ENCODE measurements around the gene NSMF. TPM values are rescaled to one million over a fixed set of nuclear protein-coding genes. Genes with fewer than 3 reads are reported as not detected.

NSMF gene
- polyA plus RNA-seq, 1 experiment, result 35.7 TPM

- no peak for DNase-seq (ENCODE audit: low read depth)
- ChIA-PET POLR2A (no interaction called here), CTCF (no interaction called here)
- TF ChIP-seq, protein P1, sequence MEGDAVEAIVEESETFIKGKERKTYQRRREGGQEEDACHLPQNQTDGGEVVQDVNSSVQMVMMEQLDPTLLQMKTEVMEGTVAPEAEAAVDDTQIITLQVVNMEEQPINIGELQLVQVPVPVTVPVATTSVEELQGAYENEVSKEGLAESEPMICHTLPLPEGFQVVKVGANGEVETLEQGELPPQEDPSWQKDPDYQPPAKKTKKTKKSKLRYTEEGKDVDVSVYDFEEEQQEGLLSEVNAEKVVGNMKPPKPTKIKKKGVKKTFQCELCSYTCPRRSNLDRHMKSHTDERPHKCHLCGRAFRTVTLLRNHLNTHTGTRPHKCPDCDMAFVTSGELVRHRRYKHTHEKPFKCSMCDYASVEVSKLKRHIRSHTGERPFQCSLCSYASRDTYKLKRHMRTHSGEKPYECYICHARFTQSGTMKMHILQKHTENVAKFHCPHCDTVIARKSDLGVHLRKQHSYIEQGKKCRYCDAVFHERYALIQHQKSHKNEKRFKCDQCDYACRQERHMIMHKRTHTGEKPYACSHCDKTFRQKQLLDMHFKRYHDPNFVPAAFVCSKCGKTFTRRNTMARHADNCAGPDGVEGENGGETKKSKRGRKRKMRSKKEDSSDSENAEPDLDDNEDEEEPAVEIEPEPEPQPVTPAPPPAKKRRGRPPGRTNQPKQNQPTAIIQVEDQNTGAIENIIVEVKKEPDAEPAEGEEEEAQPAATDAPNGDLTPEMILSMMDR (IDR thresholded peaks at IDR 0.05; ENCODE audit: insufficient read depth, low read depth, low read length), result no peak
- H3K4me3 ChIP-seq (ENCODE audit: low read depth, low read length), result no peak overlapping the region
- H3K36me3 ChIP-seq (ENCODE audit: control insufficient read depth, insufficient read depth, low read length), result peaks cover 19% of the 10 kb centered on the region
- no peaks in the 10 kb centered on the region for H3K27me3 ChIP-seq (ENCODE audit: control insufficient read depth, insufficient read depth, low read length)
These were observed 9.1 kb downstream of the NSMF start for GRCh38 chr9:137449931-137450538.

- Histone ChIP-seq H3K4me3 (ENCODE audit: low read depth, low read length) (no peak overlapping the region), H3K27me3 (ENCODE audit: control insufficient read depth, insufficient read depth, low read length) (no peaks in the 10 kb centered on the region), H3K36me3 (ENCODE audit: control insufficient read depth, insufficient read depth, low read length) (peaks cover 18% of the 10 kb centered on the region)
- POLR2A ChIA-PET, result no interaction called here
- CTCF ChIA-PET, result interaction anchor here (0.8 kb wide), 1 partner anchor 26 kb away, joined by 4 read pairs; the partner anchor contains the start of genes EXD3 and NOXA1
- no peak for DNase-seq (ENCODE audit: low read depth)
- TF ChIP-seq, protein P1 (IDR thresholded peaks at IDR 0.05; ENCODE audit: insufficient read depth, low read depth, low read length), result no peak
These were observed 9.9 kb downstream of the NSMF start for GRCh38 chr9:137449081-137449844.

DNA sequence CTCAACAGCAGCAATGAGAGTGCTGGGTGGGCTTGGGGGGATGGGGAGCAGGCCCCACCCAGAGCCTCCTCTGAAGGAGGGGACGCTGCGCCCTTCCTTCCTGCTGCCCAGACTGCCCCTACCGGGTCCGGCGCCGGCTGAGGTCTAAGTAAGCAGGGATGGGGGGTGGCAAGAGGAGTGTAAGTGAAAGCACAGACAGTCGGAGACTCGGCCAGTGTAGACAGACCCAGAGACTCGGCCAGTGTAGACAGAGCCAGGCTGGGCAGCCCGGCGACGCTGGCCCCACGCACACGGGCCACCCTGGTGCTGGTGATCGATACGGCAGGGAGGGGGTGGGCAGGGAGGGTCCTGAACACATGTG lies 10.6 kb downstream of the NSMF start:
- TF ChIP-seq, protein P1 (IDR thresholded peaks at IDR 0.05; ENCODE audit: insufficient read depth, low read depth, low read length), result no peak
- ChIA-PET POLR2A (no interaction called here), CTCF (interaction anchor here (0.5 to 1.3 kb wide), 3 partner anchors 26 to 83 kb away, joined by 3 to 5 read pairs (median 4); partner anchors contain the start of genes EXD3 and NOXA1)
- Histone ChIP-seq H3K4me3 (ENCODE audit: low read depth, low read length) (no peak overlapping the region), H3K36me3 (ENCODE audit: control insufficient read depth, insufficient read depth, low read length) (peaks cover 18% of the 10 kb centered on the region), H3K27me3 (ENCODE audit: control insufficient read depth, insufficient read depth, low read length) (no peaks in the 10 kb centered on the region)
- DNase-seq (ENCODE audit: low read depth), result no peak

DNA sequence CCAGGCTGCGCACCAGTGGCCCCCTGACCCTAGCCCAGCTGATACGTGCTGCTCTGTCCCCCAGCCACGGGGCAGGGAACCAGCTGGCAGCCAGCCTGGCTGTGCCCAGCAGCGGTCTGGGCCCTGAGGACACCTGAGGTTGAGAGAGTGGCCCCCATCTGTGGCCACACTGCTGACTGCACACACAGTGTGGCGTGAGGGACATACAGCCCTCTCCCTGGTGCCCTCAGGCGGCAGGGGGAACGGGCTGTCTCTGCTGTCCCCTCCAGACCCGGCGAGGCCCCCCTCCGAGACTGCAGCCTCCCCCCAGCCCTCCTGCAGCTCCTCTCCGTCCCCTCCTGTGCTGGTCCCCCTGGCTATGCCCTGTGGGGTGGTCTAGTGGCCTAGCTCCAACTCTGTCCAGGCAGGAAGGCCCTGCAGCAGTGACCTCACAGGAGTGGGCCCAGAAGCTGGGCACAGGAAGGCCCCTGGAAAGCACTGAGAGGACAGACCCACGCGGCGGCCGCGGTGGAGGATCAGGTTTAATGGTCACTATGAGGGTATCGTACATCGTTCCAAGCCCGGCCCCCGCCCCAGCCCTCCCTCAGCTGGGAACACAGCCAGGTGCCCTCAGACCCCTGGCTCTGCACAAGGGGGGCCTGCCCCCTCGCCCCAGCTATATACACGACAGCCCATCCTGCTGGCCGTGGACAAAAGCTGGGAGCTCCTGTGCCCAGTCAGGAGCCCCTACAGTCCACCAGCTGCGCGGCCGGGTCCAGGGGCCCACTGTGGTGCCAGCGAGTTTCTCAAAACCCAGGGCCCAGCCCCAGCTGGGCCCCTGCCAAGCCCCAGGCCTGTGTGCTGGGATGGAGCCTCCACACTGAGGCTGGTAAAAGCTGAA lies 11.2 kb downstream of the NSMF start:
- no peak overlapping the region for H3K4me3 ChIP-seq (ENCODE audit: low read depth, low read length)
- H3K27me3 ChIP-seq (ENCODE audit: control insufficient read depth, insufficient read depth, low read length), result no peaks in the 10 kb centered on the region
- ChIA-PET CTCF (interaction anchor here (0.5 to 1.3 kb wide), 3 partner anchors 21 to 84 kb away, joined by 3 to 5 read pairs (median 3); partner anchors contain the start of gene EXD3), POLR2A (no interaction called here)
- H3K36me3 ChIP-seq (ENCODE audit: control insufficient read depth, insufficient read depth, low read length), result peaks cover 16% of the 10 kb centered on the region
- no peak for DNase-seq (ENCODE audit: low read depth)
- TF ChIP-seq, protein P1 (IDR thresholded peaks at IDR 0.05; ENCODE audit: insufficient read depth, low read depth, low read length), result no peak
